T-helper 2 cell treated with Interferon-gamma antibody and Interleukin-4, amounts not matched to agents 100 ng/mL and 5 ng/mL, for 36 hours (primary cell): ENCODE data around the gene CPLANE2. TPM values are rescaled to one million over a fixed set of nuclear protein-coding genes. Genes with fewer than 3 reads are reported as not detected.

Source experiments
- intact Hi-C: fragments of 100-400 bp; cut with micrococcal nuclease; formaldehyde crosslinking; loops from one replicate; pipeline ENCODE4 v1.15.1; 2023
- total RNA-seq: library from RNA; stranded (reverse); gene quantifications from 2 replicates; pipeline ENCODE4 v1.2.3, GENCODE V29; 2022

The CPLANE2 gene
- total RNA-seq, 1 donor from 2014 or later = 6.3 TPM

GRCh38 chr1:16195518-16195905 is 41.5 kb downstream of the CPLANE2 start:
- intact Hi-C loops = no loop called here

DNA sequence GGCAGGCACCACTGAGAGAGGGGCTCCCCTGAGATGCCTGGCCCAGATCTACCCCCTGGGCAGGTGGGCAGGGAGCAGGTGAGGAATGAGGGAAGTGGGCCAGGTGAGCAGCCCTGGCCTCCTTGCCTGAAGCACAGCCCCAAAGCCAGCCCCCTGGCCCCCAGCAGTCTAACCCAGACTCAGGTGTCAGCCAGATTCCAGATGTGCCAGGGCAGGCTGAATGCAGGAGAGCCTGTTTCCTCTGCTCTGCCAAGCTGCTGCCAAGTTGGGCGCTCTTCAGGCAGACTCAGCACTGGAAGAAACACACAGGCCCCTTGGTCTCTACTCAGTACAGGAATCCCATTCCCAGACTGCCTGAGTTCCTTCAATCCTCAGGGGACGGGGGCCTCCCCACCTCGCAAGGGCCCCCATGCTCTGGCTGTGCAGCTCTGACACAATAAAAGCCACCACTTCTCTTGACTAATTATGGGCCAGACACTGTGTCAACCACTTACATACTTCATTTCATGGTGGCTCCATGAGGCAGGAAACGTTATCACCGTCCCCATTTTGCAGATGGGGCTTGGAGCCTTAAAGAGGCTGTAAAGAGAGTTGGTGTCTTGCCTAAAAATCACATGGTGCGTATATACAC is 45.0 kb downstream of the CPLANE2 start:
- intact Hi-C loops = no loop called here

- intact Hi-C loops = no loop called here
These were observed 45.7 kb downstream of the CPLANE2 start for GRCh38 chr1:16191309-16191708.

GRCh38 chr1:16189921-16190621 is 46.9 kb downstream of the CPLANE2 start:
- intact Hi-C loops = no loop called here

DNA sequence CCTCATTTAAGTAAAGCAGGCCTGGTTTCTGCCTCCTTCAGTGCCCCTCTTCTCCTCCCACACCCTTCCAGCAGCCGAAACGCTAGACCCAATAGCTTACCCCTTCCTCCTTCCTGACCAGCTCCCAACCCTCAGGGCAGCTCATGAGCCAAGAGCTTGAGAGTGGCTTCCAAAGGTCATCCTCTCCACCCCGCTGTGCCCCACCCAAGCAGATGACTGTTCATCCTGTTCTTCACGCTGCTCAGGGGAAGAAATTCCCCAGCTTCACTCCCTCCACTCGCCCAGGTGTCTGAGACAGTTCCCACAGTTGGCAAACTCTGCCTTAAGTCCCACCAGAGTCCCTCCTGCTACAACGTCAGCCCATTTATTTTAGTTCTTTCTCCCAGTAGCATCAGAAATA is 48.0 kb downstream of the CPLANE2 start:
- intact Hi-C loops = no loop called here

GRCh38 chr1:16187748-16188401 is 49.1 kb downstream of the CPLANE2 start:
- intact Hi-C loops = loop anchor here (1.0 to 2.0 kb wide), 3 partner anchors 57 to 179 kb away; no protein-coding TSS in a partner anchor

GRCh38 chr1:16186655-16187235 is 50.2 kb downstream of the CPLANE2 start:
- intact Hi-C loops = loop anchor here (1.0 to 2.0 kb wide), 3 partner anchors 58 to 178 kb away; no protein-coding TSS in a partner anchor

DNA sequence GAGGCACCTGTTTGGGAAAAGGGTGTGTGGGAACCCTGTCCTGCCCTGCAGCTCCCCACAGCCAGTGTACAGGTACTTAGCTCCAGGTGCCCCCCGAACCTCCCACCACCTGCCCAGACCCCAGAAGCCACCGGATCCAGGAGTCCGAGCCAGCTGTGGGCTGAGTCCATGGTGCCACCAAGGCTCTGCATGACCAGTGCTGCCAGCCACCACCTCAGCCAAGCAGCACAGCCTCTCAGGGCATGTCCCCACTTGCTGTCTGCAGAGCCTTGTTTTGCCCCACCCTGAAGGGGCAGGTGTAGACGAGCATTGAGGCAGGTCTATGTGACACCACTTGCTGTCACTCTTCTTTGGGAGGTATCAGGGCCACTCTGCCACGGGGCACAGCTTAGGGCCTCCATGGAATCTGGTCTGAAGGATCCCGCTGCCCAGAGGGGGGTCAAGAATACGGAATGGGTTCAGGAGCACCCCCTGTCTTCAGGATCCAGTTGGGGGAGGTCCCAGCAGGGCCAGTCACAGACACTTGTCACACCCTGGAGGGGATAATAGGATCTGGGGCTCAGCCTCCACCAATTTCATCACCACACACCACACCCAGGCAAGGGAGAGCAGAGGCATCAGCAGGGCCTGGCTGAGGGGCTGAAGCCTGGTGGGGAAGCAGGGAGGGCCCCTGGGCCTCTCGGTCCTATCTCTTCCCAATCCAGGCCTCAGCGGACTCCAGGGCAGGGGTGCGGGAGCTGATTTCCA is 52.3 kb downstream of the CPLANE2 start:
- intact Hi-C loops = no loop called here

GRCh38 chr1:16183765-16184556 is 53.0 kb downstream of the CPLANE2 start:
- intact Hi-C loops = no loop called here

GRCh38 chr1:16183179-16183578 is 53.8 kb downstream of the CPLANE2 start:
- intact Hi-C loops = no loop called here

DNA sequence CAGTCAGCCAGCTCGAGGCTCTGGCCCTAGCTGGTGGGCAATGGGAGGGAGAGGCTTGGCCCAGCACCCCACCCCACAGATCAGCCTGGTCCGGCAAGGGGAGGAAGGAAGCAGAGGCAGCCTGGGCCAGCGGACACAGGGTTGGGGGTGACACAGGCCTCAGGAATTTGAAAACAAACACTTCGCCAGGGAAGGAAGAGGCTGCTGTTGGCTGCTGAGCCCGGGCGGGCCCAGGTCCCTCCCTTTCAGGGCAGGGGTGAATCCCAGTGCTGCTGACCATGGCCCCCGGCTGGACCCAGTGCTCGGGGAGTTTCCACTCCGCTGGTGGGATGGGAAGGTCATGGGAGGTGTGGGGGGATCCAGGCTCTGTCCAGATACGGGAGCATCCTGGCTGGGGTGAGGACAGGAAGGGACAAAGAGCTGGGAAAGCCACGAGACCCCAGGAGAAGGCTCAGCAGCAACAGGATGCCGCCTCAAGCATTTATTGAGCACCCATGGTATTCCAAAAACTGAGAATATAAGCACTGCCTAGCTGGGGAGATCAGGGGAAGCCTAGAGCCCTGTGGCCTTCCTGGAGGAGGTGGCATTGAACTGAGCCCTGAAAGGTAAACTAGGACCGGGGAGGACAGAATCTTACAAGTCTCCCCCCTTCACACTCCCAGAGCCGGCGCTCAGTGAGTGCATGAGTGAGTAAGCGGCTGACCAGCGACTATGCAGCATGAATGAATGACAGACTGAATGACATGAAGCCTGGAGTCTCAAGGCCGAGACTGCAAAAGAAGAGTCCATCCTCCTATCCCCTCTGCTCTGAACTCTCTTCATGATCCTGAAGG is 54.9 kb downstream of the CPLANE2 start:
- intact Hi-C loops = no loop called here

Other genes starting within 250 kb of the CPLANE2 start
- gene SRARP, start 232.9 kb downstream of the CPLANE2 start, total RNA-seq = not detected in 2 replicates
- not detected in 2 replicates for gene HSPB7, start 219.1 kb downstream of the CPLANE2 start, total RNA-seq
- gene CLCNKA, start 215.1 kb downstream of the CPLANE2 start, total RNA-seq = not detected in 2 replicates
- gene CLCNKB, start 193.4 kb downstream of the CPLANE2 start, total RNA-seq = not detected in 2 replicates
- 0.41 and 0.45 TPM in 2 replicates for gene FAM131C, start 163.5 kb downstream of the CPLANE2 start, total RNA-seq
- not detected in 2 replicates for gene EPHA2, start 81.1 kb downstream of the CPLANE2 start, total RNA-seq
- gene ARHGEF19, start 24.5 kb downstream of the CPLANE2 start, total RNA-seq = 9.5 and 10.1 TPM in 2 replicates
- 17.2 and 20.5 TPM in 2 replicates for gene FBXO42, start 115.3 kb upstream of the CPLANE2 start, total RNA-seq
- 167 and 173 TPM in 2 replicates for gene SZRD1, start 130.1 kb upstream of the CPLANE2 start, total RNA-seq
- gene SPATA21, start 200.2 kb upstream of the CPLANE2 start, total RNA-seq = 0.11 TPM in 1 of 2 replicates, not detected in the other
- gene NECAP2, start 203.5 kb upstream of the CPLANE2 start, total RNA-seq = 104 and 110 TPM in 2 replicates